HepG2 (cell line): ENCODE data around the gene ATRIP. TPM values are rescaled to one million over a fixed set of nuclear protein-coding genes. Genes with fewer than 3 reads are reported as not detected.

Source experiments
- ATAD3A ChIP-seq: sonication (generic); formaldehyde crosslinking; IDR thresholded peaks from 2 replicates; pipeline ENCODE4 v1.4.0; 2020; ENCODE audit warnings: missing genetic modification reagents
- EEA1 ChIP-seq: sonication (generic); formaldehyde crosslinking; IDR thresholded peaks from 2 replicates; pipeline ENCODE4 v1.5.1; 2020; ENCODE audit warnings: mild to moderate bottlenecking, missing genetic modification reagents, borderline replicate concordance
- KDM2A ChIP-seq: sonication (generic); formaldehyde crosslinking; IDR thresholded peaks from 2 replicates; pipeline ENCODE4 v1.4.0; 2020; ENCODE audit warnings: low read depth, missing genetic modification reagents, borderline replicate concordance
- MYC ChIP-seq: sonication (generic); formaldehyde crosslinking; IDR thresholded peaks from 2 replicates; pipeline ENCODE4 v1.9.0; 2021; ENCODE audit warnings: missing genetic modification reagents, borderline replicate concordance
- MYNN ChIP-seq: sonication (generic); formaldehyde crosslinking; IDR thresholded peaks from 2 replicates; pipeline ENCODE4 v1.4.0; 2020; ENCODE audit warnings: mild to moderate bottlenecking, low read depth, missing genetic modification reagents
- NCOA1 ChIP-seq: sonication (generic); formaldehyde crosslinking; IDR thresholded peaks from 2 replicates; pipeline ENCODE4 v1.9.0; 2021; ENCODE audit warnings: missing genetic modification reagents
- NCOR1 ChIP-seq: fragments of 200-600 bp; sonication (generic); IDR thresholded peaks from 2 replicates; pipeline ENCODE4 v1.7.0; 2017; ENCODE audit warnings: antibody characterized with exemption, low read length, borderline replicate concordance
- ONECUT2 ChIP-seq: sonication (generic); formaldehyde crosslinking; IDR thresholded peaks from 2 replicates; pipeline ENCODE4 v1.4.0; 2020; ENCODE audit warnings: missing genetic modification reagents
- PAF1 ChIP-seq: IDR thresholded peaks from 2 replicates; pipeline ENCODE4 v1.6.1; 2016; ENCODE audit warnings: missing genetic modification reagents, missing compliant biosample characterization
- REXO4 ChIP-seq: sonication (generic); formaldehyde crosslinking; IDR thresholded peaks from 2 replicates; pipeline ENCODE4 v1.8.0; 2022; ENCODE audit warnings: missing genetic modification reagents, mild to moderate bottlenecking, borderline replicate concordance
- STAG1 ChIP-seq: sonication (generic); formaldehyde crosslinking; IDR thresholded peaks from 2 replicates; pipeline ENCODE4 v1.4.0; 2020; ENCODE audit warnings: missing genetic modification reagents
- TBL1XR1 ChIP-seq: fragments of 150-350 bp; IDR thresholded peaks from 2 replicates; pipeline ENCODE4 v1.6.1; 2014; ENCODE audit warnings: borderline replicate concordance, low read length; ENCODE audit not compliant: partially characterized antibody
- ZNF224 ChIP-seq: sonication (generic); formaldehyde crosslinking; IDR thresholded peaks from 2 replicates; pipeline ENCODE4 v1.5.0; 2020; ENCODE audit warnings: mild to moderate bottlenecking, missing genetic modification reagents
- ZNF329 ChIP-seq: sonication (generic); formaldehyde crosslinking; IDR thresholded peaks from 2 replicates; pipeline ENCODE4 v1.9.0; 2021; ENCODE audit warnings: low read depth, mild to moderate bottlenecking, missing genetic modification reagents
- ZNF431 ChIP-seq: sonication (generic); formaldehyde crosslinking; IDR thresholded peaks from 2 replicates; pipeline ENCODE4 v1.9.0; 2022; ENCODE audit warnings: missing genetic modification reagents, low read depth, mild to moderate bottlenecking, borderline replicate concordance
- polyA plus RNA-seq, 8 experiments: library from polyadenylated mRNA; depleted of rRNA in 3 of 8; stranded (reverse) in 7 of 8; unstranded in 1 of 8; fragments of >200 nt; fragmentation: Illumina TruSeq in 4 of 8; extraction: Trizol in 4 of 8; gene quantifications; 2 replicates each; pipeline versions ENCODE4 v1.2.1 to v1.2.3, GENCODE V29; 2011 to 2016; ENCODE audit warnings: low read depth in 4 of 8, missing spikeins in 1 of 8, mixed read lengths in 1 of 8; ENCODE audit not compliant: insufficient read depth in 1 of 8
- total RNA-seq, 5 experiments: library from RNA; depleted of rRNA; stranded (reverse); fragments of >200 nt; fragmentation: Illumina TruSeq; extraction: Trizol; gene quantifications; 2 replicates each; pipeline ENCODE4 v1.2.3, GENCODE V29; 2016; ENCODE audit warnings: low read depth in 1 of 5
- TF ChIP-seq, protein P1 (sequence below): sonication (generic); formaldehyde crosslinking; conservative IDR thresholded peaks from 2 replicates; pipeline ENCODE4 v1.4.0; 2020; ENCODE audit warnings: missing genetic modification reagents
- TF ChIP-seq, protein P2 (sequence below): IDR thresholded peaks from 2 replicates; pipeline ENCODE4 v1.4.0; 2020; ENCODE audit warnings: mild to moderate bottlenecking, missing genetic modification reagents
- TF ChIP-seq, protein P3 (sequence below): sonication (generic); formaldehyde crosslinking; conservative IDR thresholded peaks from 2 replicates; pipeline ENCODE4 v1.4.0; 2020; ENCODE audit warnings: missing genetic modification reagents
- TF ChIP-seq, protein P4 (sequence below): sonication (generic); formaldehyde crosslinking; conservative IDR thresholded peaks from 2 replicates; pipeline ENCODE4 v1.5.0; 2020; ENCODE audit warnings: missing genetic modification reagents

ATRIP gene
- total and polyA plus RNA-seq, 2 of the 13 experiments (the other 11 are each of a cell fraction or from before 2014, with no cell fraction given): 5.1 to 12.5 TPM

DNA sequence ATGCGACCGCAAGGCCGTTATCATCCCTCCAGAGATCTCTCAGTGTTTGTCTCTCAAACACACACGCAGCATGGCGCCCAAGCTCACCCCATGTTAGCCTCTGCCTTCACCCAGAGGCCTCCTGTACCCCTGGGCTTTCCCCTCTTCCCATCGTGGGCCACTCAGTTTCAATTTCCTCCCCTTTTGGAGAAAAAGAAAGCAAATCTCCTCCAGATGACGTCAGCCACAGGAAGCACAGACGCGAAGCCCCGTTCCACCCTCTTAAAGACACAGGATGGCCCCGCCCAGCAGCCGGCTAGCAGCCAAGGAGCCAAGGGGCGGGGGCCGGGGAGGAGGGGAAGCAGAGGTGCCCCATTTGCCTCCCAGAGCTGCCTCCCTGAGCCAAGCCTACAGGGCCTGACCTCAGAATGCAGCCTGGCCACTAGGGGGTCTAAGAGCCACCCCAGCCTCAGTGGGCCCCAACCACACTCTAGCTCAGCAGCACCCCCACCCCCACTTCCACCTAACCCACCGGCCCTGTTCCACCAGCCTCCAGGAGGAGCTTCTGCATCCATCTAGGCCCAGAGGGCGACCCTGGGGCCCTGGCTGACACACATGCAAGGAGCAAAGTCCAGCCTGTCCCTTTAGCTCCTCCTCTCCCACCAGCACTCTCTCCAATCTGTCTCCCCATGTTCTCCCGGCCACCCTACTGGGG, 26.5 kb downstream of the ATRIP start (continued):
- TF ChIP-seq ZNF431 (CRISPR knock-in tag) (no peak; the same call in 1 of the 2 replicates), MYNN (CRISPR knock-in tag) (no peak), MYC (CRISPR knock-in tag) (peak; percentile 76), ATAD3A (CRISPR knock-in tag) (no peak), ZNF224 (CRISPR knock-in tag) (no peak), NCOR1 (peak; percentile 88; the same call in 1 of the 2 replicates), TBL1XR1 (no peak), STAG1 (CRISPR knock-in tag) (peak; percentile 22; the same call in 1 of the 2 replicates), ZNF329 (CRISPR knock-in tag) (no peak; the same call in 1 of the 2 replicates), NCOA1 (CRISPR knock-in tag) (no peak), ONECUT2 (CRISPR knock-in tag) (no peak), EEA1 (CRISPR knock-in tag) (no peak), REXO4 (CRISPR knock-in tag) (no peak), KDM2A (CRISPR knock-in tag) (no peak), PAF1 (no peak)
- TF ChIP-seq, protein P1, sequence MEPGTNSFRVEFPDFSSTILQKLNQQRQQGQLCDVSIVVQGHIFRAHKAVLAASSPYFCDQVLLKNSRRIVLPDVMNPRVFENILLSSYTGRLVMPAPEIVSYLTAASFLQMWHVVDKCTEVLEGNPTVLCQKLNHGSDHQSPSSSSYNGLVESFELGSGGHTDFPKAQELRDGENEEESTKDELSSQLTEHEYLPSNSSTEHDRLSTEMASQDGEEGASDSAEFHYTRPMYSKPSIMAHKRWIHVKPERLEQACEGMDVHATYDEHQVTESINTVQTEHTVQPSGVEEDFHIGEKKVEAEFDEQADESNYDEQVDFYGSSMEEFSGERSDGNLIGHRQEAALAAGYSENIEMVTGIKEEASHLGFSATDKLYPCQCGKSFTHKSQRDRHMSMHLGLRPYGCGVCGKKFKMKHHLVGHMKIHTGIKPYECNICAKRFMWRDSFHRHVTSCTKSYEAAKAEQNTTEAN (CRISPR knock-in tag): no peak
- TF ChIP-seq, protein P2, sequence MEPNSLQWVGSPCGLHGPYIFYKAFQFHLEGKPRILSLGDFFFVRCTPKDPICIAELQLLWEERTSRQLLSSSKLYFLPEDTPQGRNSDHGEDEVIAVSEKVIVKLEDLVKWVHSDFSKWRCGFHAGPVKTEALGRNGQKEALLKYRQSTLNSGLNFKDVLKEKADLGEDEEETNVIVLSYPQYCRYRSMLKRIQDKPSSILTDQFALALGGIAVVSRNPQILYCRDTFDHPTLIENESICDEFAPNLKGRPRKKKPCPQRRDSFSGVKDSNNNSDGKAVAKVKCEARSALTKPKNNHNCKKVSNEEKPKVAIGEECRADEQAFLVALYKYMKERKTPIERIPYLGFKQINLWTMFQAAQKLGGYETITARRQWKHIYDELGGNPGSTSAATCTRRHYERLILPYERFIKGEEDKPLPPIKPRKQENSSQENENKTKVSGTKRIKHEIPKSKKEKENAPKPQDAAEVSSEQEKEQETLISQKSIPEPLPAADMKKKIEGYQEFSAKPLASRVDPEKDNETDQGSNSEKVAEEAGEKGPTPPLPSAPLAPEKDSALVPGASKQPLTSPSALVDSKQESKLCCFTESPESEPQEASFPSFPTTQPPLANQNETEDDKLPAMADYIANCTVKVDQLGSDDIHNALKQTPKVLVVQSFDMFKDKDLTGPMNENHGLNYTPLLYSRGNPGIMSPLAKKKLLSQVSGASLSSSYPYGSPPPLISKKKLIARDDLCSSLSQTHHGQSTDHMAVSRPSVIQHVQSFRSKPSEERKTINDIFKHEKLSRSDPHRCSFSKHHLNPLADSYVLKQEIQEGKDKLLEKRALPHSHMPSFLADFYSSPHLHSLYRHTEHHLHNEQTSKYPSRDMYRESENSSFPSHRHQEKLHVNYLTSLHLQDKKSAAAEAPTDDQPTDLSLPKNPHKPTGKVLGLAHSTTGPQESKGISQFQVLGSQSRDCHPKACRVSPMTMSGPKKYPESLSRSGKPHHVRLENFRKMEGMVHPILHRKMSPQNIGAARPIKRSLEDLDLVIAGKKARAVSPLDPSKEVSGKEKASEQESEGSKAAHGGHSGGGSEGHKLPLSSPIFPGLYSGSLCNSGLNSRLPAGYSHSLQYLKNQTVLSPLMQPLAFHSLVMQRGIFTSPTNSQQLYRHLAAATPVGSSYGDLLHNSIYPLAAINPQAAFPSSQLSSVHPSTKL (CRISPR knock-in tag): peak; percentile 63
- TF ChIP-seq, protein P3, sequence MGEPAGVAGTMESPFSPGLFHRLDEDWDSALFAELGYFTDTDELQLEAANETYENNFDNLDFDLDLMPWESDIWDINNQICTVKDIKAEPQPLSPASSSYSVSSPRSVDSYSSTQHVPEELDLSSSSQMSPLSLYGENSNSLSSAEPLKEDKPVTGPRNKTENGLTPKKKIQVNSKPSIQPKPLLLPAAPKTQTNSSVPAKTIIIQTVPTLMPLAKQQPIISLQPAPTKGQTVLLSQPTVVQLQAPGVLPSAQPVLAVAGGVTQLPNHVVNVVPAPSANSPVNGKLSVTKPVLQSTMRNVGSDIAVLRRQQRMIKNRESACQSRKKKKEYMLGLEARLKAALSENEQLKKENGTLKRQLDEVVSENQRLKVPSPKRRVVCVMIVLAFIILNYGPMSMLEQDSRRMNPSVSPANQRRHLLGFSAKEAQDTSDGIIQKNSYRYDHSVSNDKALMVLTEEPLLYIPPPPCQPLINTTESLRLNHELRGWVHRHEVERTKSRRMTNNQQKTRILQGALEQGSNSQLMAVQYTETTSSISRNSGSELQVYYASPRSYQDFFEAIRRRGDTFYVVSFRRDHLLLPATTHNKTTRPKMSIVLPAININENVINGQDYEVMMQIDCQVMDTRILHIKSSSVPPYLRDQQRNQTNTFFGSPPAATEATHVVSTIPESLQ (CRISPR knock-in tag): 0 out of 2 replicates have a peak, but pooled peaks have one; percentile 55
- TF ChIP-seq, protein P4, sequence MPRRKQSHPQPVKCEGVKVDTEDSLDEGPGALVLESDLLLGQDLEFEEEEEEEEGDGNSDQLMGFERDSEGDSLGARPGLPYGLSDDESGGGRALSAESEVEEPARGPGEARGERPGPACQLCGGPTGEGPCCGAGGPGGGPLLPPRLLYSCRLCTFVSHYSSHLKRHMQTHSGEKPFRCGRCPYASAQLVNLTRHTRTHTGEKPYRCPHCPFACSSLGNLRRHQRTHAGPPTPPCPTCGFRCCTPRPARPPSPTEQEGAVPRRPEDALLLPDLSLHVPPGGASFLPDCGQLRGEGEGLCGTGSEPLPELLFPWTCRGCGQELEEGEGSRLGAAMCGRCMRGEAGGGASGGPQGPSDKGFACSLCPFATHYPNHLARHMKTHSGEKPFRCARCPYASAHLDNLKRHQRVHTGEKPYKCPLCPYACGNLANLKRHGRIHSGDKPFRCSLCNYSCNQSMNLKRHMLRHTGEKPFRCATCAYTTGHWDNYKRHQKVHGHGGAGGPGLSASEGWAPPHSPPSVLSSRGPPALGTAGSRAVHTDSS: no peak
